ENCODE measurements around the gene THOC3. TPM values are rescaled to one million over a fixed set of nuclear protein-coding genes. Genes with fewer than 3 reads are reported as not detected.
"Not testable (repeated sequence)": the region's sequence is repeated elsewhere in the genome, so short reads cannot be mapped to it uniquely, and the experiment has no call there.

THOC3 gene
- total RNA-seq, 2 experiments from 2014 or later, result 67.3 to 71.5 TPM

DNA sequence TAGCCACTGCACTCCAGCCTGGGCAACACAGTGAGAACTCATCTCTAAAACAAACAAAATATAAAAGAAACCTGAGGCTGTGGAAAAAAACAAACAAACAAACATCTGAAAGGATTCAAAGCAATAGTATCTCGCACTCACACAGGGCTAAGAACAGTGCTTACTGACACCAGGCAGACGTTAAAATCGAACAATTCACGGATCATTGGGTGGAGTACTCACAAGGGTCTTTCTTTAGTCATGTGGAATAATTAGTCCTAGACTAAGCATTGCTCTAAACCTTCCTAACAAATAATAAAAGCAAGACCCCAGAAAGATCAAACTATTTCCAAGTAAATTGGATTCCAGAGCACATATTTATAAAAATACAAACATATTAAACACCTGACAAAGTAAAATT is 43.0 kb downstream of the THOC3 start:
- POLR2A ChIA-PET; H3K4me3 Mint-ChIP-seq; ATAC-seq; DNase-seq; intact Hi-C loops (cut with micrococcal nuclease); H3K9me3 Mint-ChIP-seq; H3K27me3 Mint-ChIP-seq; H3K27ac Mint-ChIP-seq; CTCF ChIA-PET; H3K4me1 Mint-ChIP-seq (ENCODE audit: low read depth): not testable (repeated sequence)
- H3K36me3 Mint-ChIP-seq (ENCODE audit: low read depth), result peaks cover 10% of the 10 kb centered on the region

GRCh38 chr5:175922192-175922885 is 45.8 kb downstream of the THOC3 start:
- H3K4me3 Mint-ChIP-seq, result no peak overlapping the region
- peaks cover under 1% of the 10 kb centered on the region for H3K9me3 Mint-ChIP-seq
- no peaks in the 10 kb centered on the region for H3K27me3 Mint-ChIP-seq
- CTCF ChIA-PET, result no interaction called here
- POLR2A ChIA-PET, result no interaction called here
- H3K4me1 Mint-ChIP-seq (ENCODE audit: low read depth), result no peaks in the 10 kb centered on the region
- ATAC-seq (no peak), DNase-seq (no peak)
- intact Hi-C loops (cut with micrococcal nuclease), result no loop called here
- TF ChIP-seq, protein P1, sequence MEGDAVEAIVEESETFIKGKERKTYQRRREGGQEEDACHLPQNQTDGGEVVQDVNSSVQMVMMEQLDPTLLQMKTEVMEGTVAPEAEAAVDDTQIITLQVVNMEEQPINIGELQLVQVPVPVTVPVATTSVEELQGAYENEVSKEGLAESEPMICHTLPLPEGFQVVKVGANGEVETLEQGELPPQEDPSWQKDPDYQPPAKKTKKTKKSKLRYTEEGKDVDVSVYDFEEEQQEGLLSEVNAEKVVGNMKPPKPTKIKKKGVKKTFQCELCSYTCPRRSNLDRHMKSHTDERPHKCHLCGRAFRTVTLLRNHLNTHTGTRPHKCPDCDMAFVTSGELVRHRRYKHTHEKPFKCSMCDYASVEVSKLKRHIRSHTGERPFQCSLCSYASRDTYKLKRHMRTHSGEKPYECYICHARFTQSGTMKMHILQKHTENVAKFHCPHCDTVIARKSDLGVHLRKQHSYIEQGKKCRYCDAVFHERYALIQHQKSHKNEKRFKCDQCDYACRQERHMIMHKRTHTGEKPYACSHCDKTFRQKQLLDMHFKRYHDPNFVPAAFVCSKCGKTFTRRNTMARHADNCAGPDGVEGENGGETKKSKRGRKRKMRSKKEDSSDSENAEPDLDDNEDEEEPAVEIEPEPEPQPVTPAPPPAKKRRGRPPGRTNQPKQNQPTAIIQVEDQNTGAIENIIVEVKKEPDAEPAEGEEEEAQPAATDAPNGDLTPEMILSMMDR (IDR thresholded peaks at IDR 0.05), result no peak
- H3K36me3 Mint-ChIP-seq (ENCODE audit: low read depth), result peaks cover 12% of the 10 kb centered on the region
- no peak overlapping the region for H3K27ac Mint-ChIP-seq

DNA sequence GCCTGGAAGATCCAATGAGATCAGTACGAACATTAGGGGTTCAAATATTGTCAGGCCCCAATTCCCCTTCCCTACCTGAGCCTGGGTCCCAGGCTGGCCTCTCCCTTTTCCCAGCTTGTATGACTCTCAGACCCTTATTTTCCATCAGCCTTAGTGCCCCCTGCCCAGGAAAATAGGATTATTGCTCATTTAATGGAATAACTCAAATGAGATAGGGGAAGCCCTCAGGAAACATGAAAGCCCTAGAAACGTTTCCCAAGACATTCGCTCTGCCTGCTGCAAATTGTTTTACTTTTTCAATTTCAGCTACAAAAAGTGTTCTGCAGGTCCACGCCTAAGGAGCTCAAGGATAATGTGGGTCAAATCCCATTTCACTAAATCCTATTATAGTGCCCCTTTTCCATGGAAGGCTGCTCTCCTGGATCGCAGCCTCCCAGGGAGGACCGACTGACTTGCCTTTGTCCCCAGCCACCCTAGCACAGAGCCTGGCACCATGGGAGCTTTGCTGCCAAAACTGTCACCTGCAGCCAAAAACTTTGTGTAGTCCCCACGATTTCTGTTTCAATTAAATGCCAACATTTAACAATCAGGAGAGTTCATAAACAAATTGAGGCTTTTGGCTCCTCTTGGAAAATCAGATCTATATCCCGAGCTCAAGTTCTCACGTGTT is 46.9 kb downstream of the THOC3 start:
- POLR2A ChIA-PET, result no interaction called here

DNA sequence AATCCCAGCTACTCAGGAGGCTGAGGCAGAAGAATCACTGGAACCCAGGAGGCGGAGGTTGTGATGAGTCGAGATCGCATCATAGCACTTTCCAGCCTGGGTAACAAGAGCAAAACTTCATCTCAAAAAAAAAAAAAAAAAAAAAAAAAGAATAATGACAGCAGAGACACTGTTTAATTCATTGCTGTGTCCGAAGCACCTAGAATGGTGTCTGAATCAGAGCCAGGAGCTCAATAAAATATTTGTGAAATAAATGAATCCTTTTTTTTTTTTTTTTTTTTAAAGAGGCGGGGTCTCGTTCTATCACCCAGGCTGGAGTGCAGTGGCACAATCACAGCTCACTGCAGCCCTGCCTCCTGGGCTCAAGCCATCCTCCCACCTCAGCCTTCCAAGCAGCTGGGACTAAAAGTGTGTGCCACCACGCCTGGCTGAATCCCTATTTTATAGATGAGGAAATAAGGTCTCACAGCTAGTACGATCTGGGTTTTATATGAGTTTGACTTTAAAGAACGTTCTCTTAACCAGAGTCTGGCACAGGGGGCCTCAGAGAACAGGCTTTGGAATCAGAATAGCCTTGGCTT is 47.8 kb downstream of the THOC3 start:
- CTCF ChIA-PET, result no interaction called here
- peaks cover 20% of the 10 kb centered on the region for H3K36me3 Mint-ChIP-seq (ENCODE audit: low read depth)
- no peak for DNase-seq

More for the DNA sequence above, 46.9 kb downstream of the THOC3 start:
- ATAC-seq (no peak), DNase-seq (no peak)
- TF ChIP-seq, protein P1 (IDR thresholded peaks at IDR 0.05), result no peak
- Mint-ChIP-seq H3K27me3 (no peaks in the 10 kb centered on the region), H3K4me1 (ENCODE audit: low read depth) (no peaks in the 10 kb centered on the region), H3K36me3 (ENCODE audit: low read depth) (peaks cover 19% of the 10 kb centered on the region), H3K9me3 (peaks cover 2% of the 10 kb centered on the region), H3K27ac (no peak overlapping the region), H3K4me3 (no peak overlapping the region)
- CTCF ChIA-PET, result no interaction called here
- intact Hi-C loops (cut with micrococcal nuclease), result no loop called here

GRCh38 chr5:175915066-175916037 is 52.8 kb downstream of the THOC3 start:
- H3K4me1 Mint-ChIP-seq (ENCODE audit: low read depth), result peaks cover 10% of the 10 kb centered on the region
- POLR2A ChIA-PET; H3K27me3 Mint-ChIP-seq; H3K9me3 Mint-ChIP-seq; CTCF ChIA-PET; intact Hi-C loops (cut with micrococcal nuclease): not testable (repeated sequence)
- H3K4me3 Mint-ChIP-seq, result peak overlapping the region; percentile 29
- peaks cover 16% of the 10 kb centered on the region for H3K36me3 Mint-ChIP-seq (ENCODE audit: low read depth)
- ATAC-seq, result peak; percentile 72
- peak; percentile 13 for DNase-seq
- H3K27ac Mint-ChIP-seq, result peak overlapping the region; percentile 61

More for the DNA sequence above, 47.8 kb downstream of the THOC3 start:
- H3K9me3 Mint-ChIP-seq, result peaks cover 2% of the 10 kb centered on the region
- intact Hi-C loops (cut with micrococcal nuclease), result no loop called here
- H3K27ac Mint-ChIP-seq, result no peak overlapping the region
- no peak overlapping the region for H3K4me3 Mint-ChIP-seq
- ATAC-seq, result no peak
- peaks cover 4% of the 10 kb centered on the region for H3K4me1 Mint-ChIP-seq (ENCODE audit: low read depth)
- no peaks in the 10 kb centered on the region for H3K27me3 Mint-ChIP-seq
- TF ChIP-seq, protein P1 (IDR thresholded peaks at IDR 0.05), result no peak
- POLR2A ChIA-PET, result no interaction called here

DNA sequence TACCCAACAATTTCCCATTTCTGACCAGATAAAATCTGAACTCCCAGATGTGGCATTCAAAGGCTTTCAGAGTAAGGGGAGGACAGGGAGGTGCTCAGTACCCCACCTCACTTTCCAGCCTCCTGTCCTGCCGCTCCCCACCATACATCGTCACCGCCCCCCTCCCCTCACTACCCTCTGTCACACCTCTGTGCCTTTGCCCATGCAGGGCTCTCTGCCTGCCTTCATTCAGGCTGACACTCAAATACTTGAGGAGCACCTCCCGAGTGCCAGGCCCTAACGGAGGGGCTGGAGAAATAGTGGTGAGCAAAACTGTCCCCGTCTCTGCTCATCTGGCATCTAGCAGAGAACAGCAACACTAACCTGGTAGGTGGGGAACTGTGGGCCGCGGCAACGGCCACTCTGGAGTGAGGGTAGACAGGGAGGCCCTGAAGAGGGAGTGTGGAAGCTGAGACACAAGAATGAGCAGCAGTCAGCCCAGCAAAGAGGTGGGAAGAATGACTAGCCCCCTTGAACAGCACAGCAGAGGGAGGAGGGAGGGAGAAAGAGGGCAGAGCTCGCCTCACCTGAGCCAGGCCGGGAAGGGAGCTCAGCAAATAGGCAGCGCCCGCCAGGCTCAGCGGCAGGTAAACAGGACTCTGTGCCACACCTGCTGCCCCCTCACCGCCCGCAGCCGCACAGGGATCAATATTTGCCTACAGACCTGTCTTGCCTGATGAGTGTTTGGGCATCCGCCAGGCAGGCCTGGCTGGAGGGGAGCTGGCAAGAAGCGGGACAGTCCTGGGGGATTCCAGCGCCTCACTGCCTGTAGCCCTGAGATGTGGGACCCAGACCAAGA is 54.1 kb downstream of the THOC3 start:
- H3K4me1 Mint-ChIP-seq (ENCODE audit: low read depth), result peaks cover 10% of the 10 kb centered on the region
- ATAC-seq; POLR2A ChIA-PET; H3K4me3 Mint-ChIP-seq; H3K27me3 Mint-ChIP-seq; H3K9me3 Mint-ChIP-seq; intact Hi-C loops (cut with micrococcal nuclease); DNase-seq; CTCF ChIA-PET: not testable (repeated sequence)
- peak overlapping the region; percentile 7 for H3K27ac Mint-ChIP-seq
- H3K36me3 Mint-ChIP-seq (ENCODE audit: low read depth), result peaks cover 11% of the 10 kb centered on the region

- DNase-seq; ATAC-seq; intact Hi-C loops (cut with micrococcal nuclease); H3K27ac Mint-ChIP-seq; H3K4me3 Mint-ChIP-seq; H3K27me3 Mint-ChIP-seq; H3K4me1 Mint-ChIP-seq (ENCODE audit: low read depth); CTCF ChIA-PET; H3K36me3 Mint-ChIP-seq (ENCODE audit: low read depth); H3K9me3 Mint-ChIP-seq; POLR2A ChIA-PET: not testable (repeated sequence)
Measured at GRCh38 chr5:175910072-175910471, 58.0 kb downstream of the THOC3 start.
